SK-N-MC (cell line): ENCODE measurements around the gene FKRP.
A peak's percentile ranks its signal among the peaks of the same experiment; 100 is the strongest.

Source experiments
- DNase-seq: peaks from one replicate; pipeline ENCODE4 v3.0.0-alpha.2; 2011; ENCODE audit warnings: low read depth, low spot score
- H3K27ac ChIP-seq: fragments of 200-600 bp; sonication (generic); 2 replicates; pipeline ENCODE4 v1.5.1; 2016; ENCODE audit warnings: mixed run types
- H3K36me3 ChIP-seq: fragments of 200-600 bp; sonication (generic); 2 replicates; pipeline ENCODE4 v1.6.1; 2017; ENCODE audit warnings: antibody characterized with exemption, low read length, mixed read lengths; ENCODE audit not compliant: insufficient read depth
- H3K4me3 ChIP-seq: fragments of 200-600 bp; sonication (generic); 2 replicates; pipeline ENCODE4 v1.5.1; 2016
- H3K9ac ChIP-seq: fragments of 200-600 bp; sonication (generic); 2 replicates; pipeline ENCODE4 v1.8.0; 2017; ENCODE audit warnings: mixed run types, mixed read lengths; ENCODE audit not compliant: insufficient read length
- H3K9me3 ChIP-seq: fragments of 200-600 bp; sonication (generic); 2 replicates; pipeline ENCODE4 v1.6.1; 2017; ENCODE audit warnings: low read depth, mild to moderate bottlenecking, antibody characterized with exemption, low read length, moderate library complexity, mixed read lengths
- EZH2 ChIP-seq: fragments of 200-600 bp; sonication (generic); IDR thresholded peaks from one replicate; pipeline ENCODE4 v1.6.1; 2017; ENCODE audit warnings: antibody characterized with exemption
- FOXP2 ChIP-seq: optimal IDR thresholded peaks from 2 replicates; pipeline ENCODE3; 2011; ENCODE audit warnings: mild to moderate bottlenecking, moderate library complexity; ENCODE audit not compliant: insufficient read depth; ENCODE audit errors: extremely low read length, control extremely low read depth
- POLR2AphosphoS5 ChIP-seq: IDR thresholded peaks from 2 replicates; pipeline ENCODE4 v1.6.1; 2012; ENCODE audit warnings: mild to moderate bottlenecking, low read depth, low read length, borderline replicate concordance

The FKRP gene

DNA sequence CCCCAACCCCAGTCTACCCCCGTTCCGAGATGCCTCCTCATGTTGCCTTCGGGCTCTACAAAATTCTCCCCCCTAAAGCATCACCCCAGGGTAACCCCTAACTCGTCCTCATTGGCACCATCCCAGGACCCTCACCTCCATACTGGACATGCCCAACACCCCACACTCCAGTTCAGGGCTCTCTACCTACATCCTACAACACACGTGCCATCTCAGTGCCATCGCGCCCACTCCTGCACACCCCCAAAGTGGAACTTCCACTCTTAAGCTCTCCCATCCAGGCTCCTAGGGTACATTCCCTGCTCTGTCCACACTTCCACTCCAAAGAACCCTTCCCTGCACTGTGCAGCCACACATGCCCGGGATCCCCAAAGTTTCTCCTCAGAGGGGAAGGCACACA lies 827 bp upstream of the FKRP start:
- TF ChIP-seq POLR2AphosphoS5 = no peak
- TF ChIP-seq EZH2 = no peak
- TF ChIP-seq FOXP2 = no peak
- DNase-seq = no peak
- Histone ChIP-seq H3K36me3 (peaks cover 9% of the 10 kb centered on the region), H3K9me3 (no peaks in the 10 kb centered on the region), H3K9ac (peak overlapping the region; percentile 93), H3K4me3 (peak overlapping the region; percentile 82), H3K27ac (no peak overlapping the region)

DNA sequence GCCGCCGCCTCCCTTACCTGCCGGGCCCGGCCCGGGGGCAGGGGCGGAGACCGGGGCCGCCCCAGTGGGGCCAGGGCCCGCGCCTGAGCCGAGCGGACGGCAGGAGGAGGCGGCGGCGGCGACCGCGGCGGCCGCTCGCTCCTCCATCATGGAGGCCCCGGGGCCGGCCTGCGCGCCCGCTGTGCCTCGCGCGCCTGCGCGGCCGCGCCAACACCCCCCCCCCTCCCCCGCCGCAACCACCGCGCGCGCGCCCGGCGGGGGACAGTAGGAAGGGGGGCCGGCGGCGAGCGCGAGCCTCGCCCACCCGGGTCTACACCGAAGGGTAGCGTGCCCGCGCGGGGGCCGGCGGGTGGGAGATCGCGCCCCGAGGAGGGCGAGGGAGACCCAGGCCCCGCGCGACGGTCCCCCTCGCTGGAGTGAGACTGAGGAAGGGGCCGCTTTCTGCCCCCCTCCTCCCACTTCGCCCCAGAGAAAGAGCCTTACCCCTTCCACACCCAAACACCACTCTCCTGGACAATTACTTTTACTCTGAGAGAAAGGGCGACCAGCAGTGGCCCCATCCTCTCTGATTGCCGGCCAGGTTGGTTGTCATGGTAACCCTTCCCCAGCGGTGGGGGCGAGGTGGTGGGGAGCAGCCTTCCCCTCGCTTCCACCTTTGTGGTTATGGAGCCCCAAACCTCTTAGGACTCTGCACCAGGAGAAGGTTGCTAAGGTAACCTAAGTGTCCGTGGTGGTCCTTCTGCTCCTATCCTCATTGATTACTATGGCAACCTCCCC lies 612 bp downstream of the FKRP start, which contains the start of gene STRN4:
Gene STRN4, minus strand, starts transcription at position 170 of the 777 bp plus-strand sequence. Its CDS starts 20 bp downstream, at position 150.
- no peak for DNase-seq
- H3K9ac ChIP-seq = peak within 1 kb of the TSS; percentile 93
- peak within 1 kb of the TSS; percentile 83 for H3K27ac ChIP-seq
- no peaks in the 10 kb centered on the region for H3K9me3 ChIP-seq
- H3K36me3 ChIP-seq = peaks cover 9% of the 10 kb centered on the region
- peak within 1 kb of the TSS; percentile 90 for H3K4me3 ChIP-seq
- TF ChIP-seq EZH2 (no peak), POLR2AphosphoS5 (no peak), FOXP2 (no peak)

DNA sequence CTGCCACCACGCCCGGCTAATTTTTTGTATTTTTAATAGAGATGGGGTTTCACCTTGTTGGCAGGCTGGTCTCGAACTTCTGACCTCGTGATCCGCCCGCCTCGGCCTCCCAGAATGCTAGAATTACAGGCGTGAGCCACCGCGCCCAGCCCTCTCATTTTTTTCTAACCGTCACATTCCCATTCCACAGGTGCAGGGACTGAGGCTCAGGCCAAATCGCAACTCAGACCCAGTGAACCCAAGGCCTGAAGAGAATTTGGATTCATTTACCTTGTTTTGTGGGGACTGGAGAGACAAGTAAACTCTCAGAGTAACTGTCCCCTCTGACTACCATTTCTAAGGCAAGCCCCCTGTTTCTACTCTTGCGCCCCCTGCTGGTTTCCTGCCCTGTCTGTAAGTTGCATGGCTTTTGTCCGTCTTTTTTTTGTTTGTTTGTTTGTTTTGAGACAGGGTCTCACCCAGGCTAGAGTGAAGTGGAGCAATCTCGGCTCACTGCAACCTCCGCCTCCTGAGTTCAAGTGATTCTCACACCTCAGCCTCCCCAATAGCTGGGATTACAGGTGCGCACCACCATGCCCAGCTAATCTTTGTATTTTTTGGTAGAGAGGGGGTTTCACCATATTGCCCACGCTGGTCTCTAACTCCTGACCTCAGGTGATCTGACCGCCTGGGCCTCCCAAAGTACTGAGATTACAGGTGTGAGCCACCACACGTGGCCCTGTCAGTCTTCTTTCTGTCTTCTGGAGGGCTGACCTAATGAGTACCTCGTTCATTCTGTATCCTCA lies 2.7 kb downstream of the FKRP start:
- Histone ChIP-seq H3K27ac (no peak overlapping the region), H3K36me3 (no peaks in the 10 kb centered on the region), H3K9me3 (no peaks in the 10 kb centered on the region), H3K9ac (no peak overlapping the region), H3K4me3 (no peak overlapping the region)
- no peak for TF ChIP-seq POLR2AphosphoS5
- no peak for TF ChIP-seq EZH2
- no peak for TF ChIP-seq FOXP2
- DNase-seq = peak; percentile 42

DNA sequence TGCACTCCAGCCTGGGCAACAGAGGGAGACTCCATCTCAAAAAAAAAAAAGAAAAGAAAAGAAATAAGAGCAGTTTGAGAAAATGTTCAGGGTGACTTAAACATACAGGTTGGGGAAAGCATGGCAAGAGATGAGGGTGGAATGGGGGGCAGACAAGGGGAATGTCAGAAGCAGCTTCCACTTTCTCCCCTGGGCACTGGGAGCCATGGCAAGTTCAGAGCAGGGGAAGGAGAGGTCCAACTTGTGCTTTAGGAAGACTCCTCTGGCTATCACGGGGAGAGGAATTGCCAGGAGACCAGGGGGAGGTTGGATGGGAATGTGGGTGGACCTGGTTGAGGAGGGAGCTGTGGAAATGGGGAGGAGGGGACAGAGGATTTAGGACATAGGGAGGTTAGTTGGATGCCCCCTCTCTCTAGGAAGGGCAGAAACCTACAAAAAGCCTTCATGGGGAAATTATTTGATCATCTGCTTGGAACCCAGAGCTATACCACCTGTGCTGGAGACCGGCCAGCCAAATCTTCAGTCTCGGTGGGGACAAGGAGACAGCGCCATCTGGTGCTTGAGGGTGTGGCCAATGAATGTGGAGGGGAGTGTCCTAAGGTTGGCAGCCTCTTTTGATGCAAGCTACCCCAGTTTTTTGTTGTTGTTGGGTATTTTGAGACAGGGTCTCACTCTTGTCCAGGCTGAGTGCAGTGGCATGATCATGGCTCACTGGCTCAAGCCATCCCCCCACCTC lies 7.7 kb downstream of the FKRP start:
- TF ChIP-seq EZH2 = no peak
- no peak for TF ChIP-seq FOXP2
- TF ChIP-seq POLR2AphosphoS5 = no peak
- H3K9ac ChIP-seq = no peak overlapping the region
- DNase-seq = no peak
- no peaks in the 10 kb centered on the region for H3K9me3 ChIP-seq
- H3K36me3 ChIP-seq = no peaks in the 10 kb centered on the region
- H3K27ac ChIP-seq = no peak overlapping the region
- H3K4me3 ChIP-seq = no peak overlapping the region

DNA sequence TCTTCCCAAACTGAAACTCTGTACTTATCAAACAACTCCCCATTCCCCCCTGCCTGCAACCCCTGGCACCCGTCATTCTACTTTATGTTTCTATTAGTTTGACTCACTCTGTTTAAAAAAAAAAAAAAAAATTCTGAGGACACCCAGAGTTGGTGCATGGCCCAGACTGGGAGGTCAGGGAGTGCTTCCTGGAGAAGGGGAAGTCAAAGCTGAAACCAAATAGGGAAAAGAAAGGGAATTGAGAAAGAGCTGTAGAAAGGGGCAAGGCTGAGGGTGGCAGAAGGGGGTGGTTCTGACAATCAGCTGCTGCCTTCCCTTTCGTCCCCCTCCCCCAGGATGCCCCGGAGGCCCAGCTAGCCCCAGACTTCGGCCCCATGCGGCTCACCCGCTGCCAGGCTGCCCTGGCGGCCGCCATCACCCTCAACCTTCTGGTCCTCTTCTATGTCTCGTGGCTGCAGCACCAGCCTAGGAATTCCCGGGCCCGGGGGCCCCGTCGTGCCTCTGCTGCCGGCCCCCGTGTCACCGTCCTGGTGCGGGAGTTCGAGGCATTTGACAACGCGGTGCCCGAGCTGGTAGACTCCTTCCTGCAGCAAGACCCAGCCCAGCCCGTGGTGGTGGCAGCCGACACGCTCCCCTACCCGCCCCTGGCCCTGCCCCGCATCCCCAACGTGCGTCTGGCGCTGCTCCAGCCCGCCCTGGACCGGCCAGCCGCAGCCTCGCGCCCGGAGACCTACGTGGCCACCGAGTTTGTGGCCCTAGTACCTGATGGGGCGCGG lies 9.4 kb downstream of the FKRP start:
- Histone ChIP-seq H3K9me3 (no peaks in the 10 kb centered on the region), H3K36me3 (no peaks in the 10 kb centered on the region), H3K4me3 (no peak overlapping the region), H3K27ac (no peak overlapping the region), H3K9ac (no peak overlapping the region)
- DNase-seq = no peak
- TF ChIP-seq EZH2 (no peak), FOXP2 (no peak), POLR2AphosphoS5 (no peak)

DNA sequence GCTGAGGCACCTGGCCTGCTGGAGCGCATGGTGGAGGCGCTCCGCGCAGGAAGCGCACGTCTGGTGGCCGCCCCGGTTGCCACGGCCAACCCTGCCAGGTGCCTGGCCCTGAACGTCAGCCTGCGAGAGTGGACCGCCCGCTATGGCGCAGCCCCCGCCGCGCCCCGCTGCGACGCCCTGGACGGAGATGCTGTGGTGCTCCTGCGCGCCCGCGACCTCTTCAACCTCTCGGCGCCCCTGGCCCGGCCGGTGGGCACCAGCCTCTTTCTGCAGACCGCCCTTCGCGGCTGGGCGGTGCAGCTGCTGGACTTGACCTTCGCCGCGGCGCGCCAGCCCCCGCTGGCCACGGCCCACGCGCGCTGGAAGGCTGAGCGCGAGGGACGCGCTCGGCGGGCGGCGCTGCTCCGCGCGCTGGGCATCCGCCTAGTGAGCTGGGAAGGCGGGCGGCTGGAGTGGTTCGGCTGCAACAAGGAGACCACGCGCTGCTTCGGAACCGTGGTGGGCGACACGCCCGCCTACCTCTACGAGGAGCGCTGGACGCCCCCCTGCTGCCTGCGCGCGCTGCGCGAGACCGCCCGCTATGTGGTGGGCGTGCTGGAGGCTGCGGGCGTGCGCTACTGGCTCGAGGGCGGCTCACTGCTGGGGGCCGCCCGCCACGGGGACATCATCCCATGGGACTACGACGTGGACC lies 10.1 kb downstream of the FKRP start:
- no peaks in the 10 kb centered on the region for H3K36me3 ChIP-seq
- no peak for TF ChIP-seq FOXP2
- TF ChIP-seq EZH2 = no peak
- TF ChIP-seq POLR2AphosphoS5 = no peak
- no peak for DNase-seq
- no peaks in the 10 kb centered on the region for H3K9me3 ChIP-seq
- no peak overlapping the region for H3K9ac ChIP-seq
- H3K27ac ChIP-seq = no peak overlapping the region
- no peak overlapping the region for H3K4me3 ChIP-seq

DNA sequence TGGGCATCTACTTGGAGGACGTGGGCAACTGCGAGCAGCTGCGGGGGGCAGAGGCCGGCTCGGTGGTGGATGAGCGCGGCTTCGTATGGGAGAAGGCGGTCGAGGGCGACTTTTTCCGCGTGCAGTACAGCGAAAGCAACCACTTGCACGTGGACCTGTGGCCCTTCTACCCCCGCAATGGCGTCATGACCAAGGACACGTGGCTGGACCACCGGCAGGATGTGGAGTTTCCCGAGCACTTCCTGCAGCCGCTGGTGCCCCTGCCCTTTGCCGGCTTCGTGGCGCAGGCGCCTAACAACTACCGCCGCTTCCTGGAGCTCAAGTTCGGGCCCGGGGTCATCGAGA lies 10.7 kb downstream of the FKRP start:
- H3K27ac ChIP-seq = no peak overlapping the region
- no peaks in the 10 kb centered on the region for H3K36me3 ChIP-seq
- H3K9ac ChIP-seq = no peak overlapping the region
- DNase-seq = no peak
- no peak for TF ChIP-seq POLR2AphosphoS5
- TF ChIP-seq EZH2 = no peak
- no peak for TF ChIP-seq FOXP2
- no peak overlapping the region for H3K4me3 ChIP-seq
- H3K9me3 ChIP-seq = no peaks in the 10 kb centered on the region
